Keratinocyte (primary cell): ENCODE data around the gene S100A10. TPM values are rescaled to one million over a fixed set of nuclear protein-coding genes. Genes with fewer than 3 reads are reported as not detected.

Experiments
- DNase-seq: peaks from one replicate; pipeline ENCODE4 v3.0.0-alpha.2; 2011; ENCODE audit warnings: low read depth, missing footprints, low spot score
- FAIRE-seq: peaks from 2 replicates; lab custom pipeline; 2011; peaks lifted over from hg19 to GRCh38; lab: Jason Lieb, UNC
- H2AFZ ChIP-seq: 2 replicates; pipeline ENCODE4 v1.6.0; 2012; ENCODE audit warnings: low read length, control low read depth, inconsistent platforms; ENCODE audit not compliant: control insufficient read depth
- H3K27ac ChIP-seq: 2 replicates; pipeline ENCODE4 v1.5.1; 2011; ENCODE audit warnings: low read length; ENCODE audit not compliant: control insufficient read depth, insufficient read depth
- H3K27me3 ChIP-seq: 3 replicates; pipeline ENCODE4 v1.6.0; 2011; ENCODE audit warnings: low read length; ENCODE audit not compliant: control insufficient read depth, insufficient read depth; ENCODE audit errors: extremely low read depth
- H3K36me3 ChIP-seq, 2 experiments: 2 replicates in 1 of 2; 3 replicates in 1 of 2; pipeline ENCODE4 v1.5.1; 2011; ENCODE audit warnings: low read length in 2 of 2, mild to moderate bottlenecking in 1 of 2; ENCODE audit not compliant: control insufficient read depth in 2 of 2, insufficient read depth in 2 of 2; ENCODE audit errors: extremely low read depth in 1 of 2
- H3K4me1 ChIP-seq: 3 replicates; pipeline ENCODE4 v1.5.1; 2011; ENCODE audit warnings: low read length; ENCODE audit not compliant: control insufficient read depth, insufficient read depth; ENCODE audit errors: extremely low read depth
- H3K4me2 ChIP-seq: 3 replicates; pipeline ENCODE4 v1.6.0; 2011; ENCODE audit warnings: low read depth, low read length; ENCODE audit not compliant: control insufficient read depth, insufficient read depth; ENCODE audit errors: extremely low read depth
- H3K4me3 ChIP-seq, 3 experiments: fragments of 200-600 bp in 1 of 3; sonication (generic) in 1 of 3; 2 replicates in 2 of 3; 3 replicates in 1 of 3; pipeline ENCODE4 v1.5.1; 2011 to 2016; ENCODE audit warnings: low read length in 3 of 3, mild to moderate bottlenecking in 3 of 3, control low read depth in 2 of 3, inconsistent platforms in 1 of 3, low read depth in 1 of 3, mixed read lengths in 1 of 3, mixed run types in 1 of 3, moderate library complexity in 1 of 3; ENCODE audit not compliant: control insufficient read depth in 2 of 3, insufficient read depth in 2 of 3; ENCODE audit errors: extremely low read depth in 1 of 3
- H3K79me2 ChIP-seq: 2 replicates; pipeline ENCODE4 v1.6.0; 2012; ENCODE audit warnings: low read length; ENCODE audit not compliant: control insufficient read depth, insufficient read depth
- H3K9ac ChIP-seq: 3 replicates; pipeline ENCODE4 v1.6.0; 2011; ENCODE audit warnings: low read length; ENCODE audit not compliant: control insufficient read depth, insufficient read depth; ENCODE audit errors: extremely low read depth
- H3K9me1 ChIP-seq: 3 replicates; pipeline ENCODE4 v1.6.0; 2011; ENCODE audit warnings: low read length; ENCODE audit not compliant: control insufficient read depth, insufficient read depth; ENCODE audit errors: extremely low read depth
- H3K9me3 ChIP-seq: 2 replicates; pipeline ENCODE4 v1.5.1; 2012; ENCODE audit warnings: low read depth, low read length; ENCODE audit not compliant: control insufficient read depth
- H4K20me1 ChIP-seq: 3 replicates; pipeline ENCODE4 v1.6.0; 2011; ENCODE audit warnings: low read length; ENCODE audit not compliant: control insufficient read depth, insufficient read depth; ENCODE audit errors: extremely low read depth
- CTCF ChIP-seq, 3 experiments: IDR thresholded peaks in 1 of 3; conservative IDR thresholded peaks in 1 of 3; optimal IDR thresholded peaks in 1 of 3; 2 replicates in 2 of 3; 3 replicates in 1 of 3; pipeline versions ENCODE3 to v1.5.1; 2011; ENCODE audit warnings: low read length in 3 of 3, mild to moderate bottlenecking in 3 of 3, moderate library complexity in 2 of 3, control low read depth in 1 of 3, inconsistent platforms in 1 of 3; ENCODE audit not compliant: insufficient read depth in 2 of 3; ENCODE audit errors: extremely low read depth in 1 of 3
- EZH2 ChIP-seq: IDR thresholded peaks from one replicate; pipeline ENCODE4 v1.6.1; 2012; ENCODE audit warnings: inconsistent platforms, mild to moderate bottlenecking, low read length, moderate library complexity
- dilution Hi-C: fragments of 300-500 bp; cut with MboI; formaldehyde crosslinking; loops from one replicate; pipeline ENCODE4 v1.7.0; 2020; ENCODE audit warnings: low sequenced_read_pairs; ENCODE audit not compliant: extremely low pct_ligation_motif_present
- polyA plus RNA-seq, 5 experiments: library from polyadenylated mRNA; depleted of rRNA in 3 of 5; stranded (reverse) in 3 of 5; stranded (forward) in 1 of 5; unstranded in 1 of 5; fragments of >200 nt; gene quantifications; 1 replicate in 1 of 5; 2 replicates in 3 of 5; 3 replicates in 1 of 5; pipeline versions ENCODE4 v1.2.1 to v1.2.3, GENCODE V29; 2011 to 2012; ENCODE audit warnings: missing spikeins in 2 of 5, low read depth in 1 of 5, low replicate concordance in 1 of 5

S100A10 gene
- polyA plus RNA-seq, 1 donor (not counting 4 experiments of a cell fraction or from before 2014, with no cell fraction given): 1,061 TPM

GRCh38 chr1:151958959-151959358 is 34.7 kb downstream of the S100A10 start:
- FAIRE-seq (no peak), DNase-seq (no peak)
- Histone ChIP-seq H3K27ac (no peak overlapping the region), H3K4me1 (peaks cover 12% of the 10 kb centered on the region), H3K4me3 (no peak overlapping the region), H3K9ac (no peak overlapping the region), H3K79me2 (no peaks in the 10 kb centered on the region), H3K9me1 (no peaks in the 10 kb centered on the region), H3K4me2 (no peak overlapping the region), H4K20me1 (no peaks in the 10 kb centered on the region), H3K27me3 (no peaks in the 10 kb centered on the region), H3K9me3 (no peaks in the 10 kb centered on the region), H3K36me3 (no peaks in the 10 kb centered on the region), H2AFZ (no peak overlapping the region)
- TF ChIP-seq CTCF (optimal IDR thresholded peaks at IDR 0.05 in 1 of 3, IDR thresholded peaks at IDR 0.05 in 1 of 3, conservative IDR thresholded peaks at IDR 0.05 in 1 of 3; ENCODE audit: extremely low read depth in 1 of 3, insufficient read depth in 2 of 3, low read length in 3 of 3) (no peak), EZH2 (no peak)
- dilution Hi-C loops: no loop called here

DNA sequence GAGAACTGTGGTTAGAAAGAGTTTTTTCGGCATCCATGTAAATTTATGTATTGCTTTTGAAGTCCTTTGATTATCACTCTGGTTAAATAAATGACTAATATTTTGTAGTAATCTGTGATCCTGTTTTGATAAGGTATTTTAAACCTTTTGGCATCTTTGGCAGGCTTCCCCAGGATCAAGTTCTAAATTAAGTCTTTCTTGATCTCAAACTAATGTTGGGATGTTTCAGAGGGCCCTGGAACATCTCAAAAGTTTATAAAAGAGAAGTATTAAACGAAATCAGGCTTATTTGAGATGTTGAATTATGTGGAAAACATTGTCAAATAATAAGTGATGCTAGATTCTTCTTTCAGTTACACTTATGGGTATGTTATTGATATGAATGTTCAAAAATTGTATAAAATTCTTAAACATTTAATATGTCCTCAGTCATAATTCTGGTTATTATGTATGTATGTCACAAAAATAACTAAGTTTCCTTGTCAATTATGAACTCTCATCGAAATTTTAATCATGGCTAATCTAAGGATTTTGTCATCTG is 36.6 kb downstream of the S100A10 start:
- no peaks in the 10 kb centered on the region for H3K79me2 ChIP-seq
- H2AFZ ChIP-seq: no peak overlapping the region
- dilution Hi-C loops: no loop called here
- H4K20me1 ChIP-seq: no peaks in the 10 kb centered on the region
- no peak for FAIRE-seq
- H3K27me3 ChIP-seq: no peaks in the 10 kb centered on the region
- peaks cover 9% of the 10 kb centered on the region for H3K4me1 ChIP-seq
- H3K4me3 ChIP-seq: no peak overlapping the region
- TF ChIP-seq EZH2 (no peak), CTCF (optimal IDR thresholded peaks at IDR 0.05 in 1 of 3, IDR thresholded peaks at IDR 0.05 in 1 of 3, conservative IDR thresholded peaks at IDR 0.05 in 1 of 3; ENCODE audit: extremely low read depth in 1 of 3, insufficient read depth in 2 of 3, low read length in 3 of 3) (no peak)
- H3K27ac ChIP-seq: no peak overlapping the region
- no peaks in the 10 kb centered on the region for H3K9me3 ChIP-seq
- no peak overlapping the region for H3K9ac ChIP-seq
- DNase-seq: no peak
- no peaks in the 10 kb centered on the region for H3K9me1 ChIP-seq
- H3K36me3 ChIP-seq: no peaks in the 10 kb centered on the region
- no peak overlapping the region for H3K4me2 ChIP-seq
